DOHH2 (cell line): ENCODE measurements around the gene SPON1.

Experiments used
- H3F3A ChIP-seq: fragments of 200-600 bp; sonication (generic), shearing (Covaris generic); 2 replicates; pipeline ENCODE4 v1.6.0; 2016; ENCODE audit warnings: antibody characterized with exemption, mild to moderate bottlenecking; ENCODE audit not compliant: control insufficient read depth, insufficient read depth
- H3K27ac ChIP-seq: fragments of 200-600 bp; sonication (generic); 2 replicates; pipeline ENCODE4 v1.5.1; 2014; ENCODE audit warnings: low read depth, mild to moderate bottlenecking, low read length, moderate library complexity
- H3K27me3 ChIP-seq: fragments of 200-600 bp; sonication (generic); 2 replicates; pipeline ENCODE4 v1.6.1; 2014; ENCODE audit warnings: mild to moderate bottlenecking, low read length, mixed read lengths; ENCODE audit not compliant: control insufficient read depth
- H3K36me3 ChIP-seq: fragments of 200-600 bp; sonication (generic); 2 replicates; pipeline ENCODE4 v1.6.1; 2014; ENCODE audit warnings: mild to moderate bottlenecking, low read length, moderate library complexity, mixed read lengths; ENCODE audit not compliant: control insufficient read depth
- H3K4me1 ChIP-seq: fragments of 200-600 bp; sonication (generic); 2 replicates; pipeline ENCODE4 v1.6.1; 2014; ENCODE audit warnings: mild to moderate bottlenecking, low read length, mixed read lengths; ENCODE audit not compliant: control insufficient read depth
- H3K4me2 ChIP-seq: fragments of 200-600 bp; sonication (generic); 2 replicates; pipeline ENCODE4 v1.6.0; 2014; ENCODE audit warnings: mild to moderate bottlenecking, low read length, moderate library complexity
- H3K4me3 ChIP-seq: fragments of 200-600 bp; sonication (generic); 2 replicates; pipeline ENCODE4 v1.5.1; 2014; ENCODE audit warnings: mild to moderate bottlenecking, low read length, mixed read lengths
- H3K79me2 ChIP-seq: fragments of 200-600 bp; sonication (generic); 2 replicates; pipeline ENCODE4 v1.6.1; 2014; ENCODE audit warnings: mild to moderate bottlenecking, low read length, mixed read lengths; ENCODE audit not compliant: control insufficient read depth
- H3K9me2 ChIP-seq: fragments of 200-600 bp; sonication (generic); replicated peaks from 2 replicates; pipeline ENCODE4 v1.6.1; 2014; ENCODE audit warnings: mild to moderate bottlenecking, low read length, mixed read lengths; ENCODE audit not compliant: control insufficient read depth
- H3K9me3 ChIP-seq: fragments of 200-600 bp; sonication (generic); 2 replicates; pipeline ENCODE4 v1.6.1; 2014; ENCODE audit warnings: antibody characterized with exemption, low read length, mixed read lengths; ENCODE audit not compliant: control insufficient read depth, insufficient read depth
- H4K20me1 ChIP-seq: fragments of 200-600 bp; sonication (generic); 2 replicates; pipeline ENCODE4 v1.6.0; 2014; ENCODE audit warnings: low read depth, mild to moderate bottlenecking, antibody characterized with exemption, low read length, moderate library complexity; ENCODE audit not compliant: control insufficient read depth, insufficient read depth
- EZH2phosphoT487 ChIP-seq: fragments of 200-600 bp; sonication (generic); IDR thresholded peaks from 2 replicates; pipeline ENCODE4 v1.6.1; 2017; ENCODE audit warnings: borderline replicate concordance, mild to moderate bottlenecking, antibody characterized with exemption, low read length, moderate library complexity, mixed read lengths
- TF ChIP-seq, protein P1 (sequence below): fragments of 200-600 bp; sonication (generic); IDR thresholded peaks from one replicate; pipeline ENCODE4 v1.5.1; 2014; ENCODE audit warnings: antibody characterized with exemption, mild to moderate bottlenecking, low read depth, low read length; ENCODE audit not compliant: poor library complexity, severe bottlenecking

The SPON1 gene

DNA sequence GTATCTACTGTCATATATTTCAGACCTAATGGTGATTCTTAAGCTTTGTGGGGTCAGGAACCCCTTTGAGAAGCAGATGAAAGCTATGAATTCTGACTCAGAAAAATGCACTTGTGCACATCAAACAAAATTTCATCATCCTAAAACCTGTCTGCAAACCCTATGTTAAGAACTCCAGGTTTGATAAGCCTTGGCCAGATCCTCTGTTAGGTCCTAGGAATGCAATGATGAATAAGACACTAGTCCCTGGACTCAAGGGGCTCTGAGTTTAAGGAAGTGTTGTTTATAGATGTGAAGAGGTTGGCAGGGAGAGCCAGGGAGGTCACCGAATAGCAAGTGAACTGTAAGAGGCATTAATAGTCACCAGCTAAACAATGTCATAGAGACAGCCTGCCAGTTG, 103.2 kb downstream of the SPON1 start:
- no peaks in the 10 kb centered on the region for H3K9me2 ChIP-seq
- H3K4me2 ChIP-seq: no peak overlapping the region
- H3K4me1 ChIP-seq: no peaks in the 10 kb centered on the region
- H3K79me2 ChIP-seq: no peaks in the 10 kb centered on the region
- H3F3A ChIP-seq: no peaks in the 10 kb centered on the region
- TF ChIP-seq EZH2phosphoT487: no peak
- TF ChIP-seq, protein P1, sequence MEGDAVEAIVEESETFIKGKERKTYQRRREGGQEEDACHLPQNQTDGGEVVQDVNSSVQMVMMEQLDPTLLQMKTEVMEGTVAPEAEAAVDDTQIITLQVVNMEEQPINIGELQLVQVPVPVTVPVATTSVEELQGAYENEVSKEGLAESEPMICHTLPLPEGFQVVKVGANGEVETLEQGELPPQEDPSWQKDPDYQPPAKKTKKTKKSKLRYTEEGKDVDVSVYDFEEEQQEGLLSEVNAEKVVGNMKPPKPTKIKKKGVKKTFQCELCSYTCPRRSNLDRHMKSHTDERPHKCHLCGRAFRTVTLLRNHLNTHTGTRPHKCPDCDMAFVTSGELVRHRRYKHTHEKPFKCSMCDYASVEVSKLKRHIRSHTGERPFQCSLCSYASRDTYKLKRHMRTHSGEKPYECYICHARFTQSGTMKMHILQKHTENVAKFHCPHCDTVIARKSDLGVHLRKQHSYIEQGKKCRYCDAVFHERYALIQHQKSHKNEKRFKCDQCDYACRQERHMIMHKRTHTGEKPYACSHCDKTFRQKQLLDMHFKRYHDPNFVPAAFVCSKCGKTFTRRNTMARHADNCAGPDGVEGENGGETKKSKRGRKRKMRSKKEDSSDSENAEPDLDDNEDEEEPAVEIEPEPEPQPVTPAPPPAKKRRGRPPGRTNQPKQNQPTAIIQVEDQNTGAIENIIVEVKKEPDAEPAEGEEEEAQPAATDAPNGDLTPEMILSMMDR: no peak
- H3K27me3 ChIP-seq: peaks cover 3% of the 10 kb centered on the region
- no peaks in the 10 kb centered on the region for H3K36me3 ChIP-seq
- no peaks in the 10 kb centered on the region for H4K20me1 ChIP-seq
- H3K4me3 ChIP-seq: no peak overlapping the region
- no peak overlapping the region for H3K27ac ChIP-seq
- H3K9me3 ChIP-seq: no peaks in the 10 kb centered on the region

DNA sequence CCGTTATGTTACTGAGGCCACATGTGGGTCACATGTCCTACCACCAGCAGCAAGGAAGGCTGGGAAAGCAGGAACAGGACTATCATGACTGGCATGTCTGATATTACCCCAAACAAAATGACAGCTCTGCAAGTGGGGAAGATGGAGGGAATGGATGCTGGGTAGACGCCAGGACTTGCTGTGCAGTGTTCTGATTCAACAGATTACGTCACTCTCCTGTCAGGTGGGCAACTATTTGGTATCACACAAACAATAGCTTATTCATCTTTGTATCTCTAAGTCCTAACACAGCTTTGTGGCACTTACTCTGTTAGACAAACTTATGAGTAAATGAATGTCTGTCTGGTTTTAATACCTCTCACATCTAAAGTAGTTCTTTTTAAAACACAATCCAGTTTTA, 105.2 kb downstream of the SPON1 start:
- Histone ChIP-seq H4K20me1 (no peaks in the 10 kb centered on the region), H3K9me3 (no peaks in the 10 kb centered on the region), H3K9me2 (no peaks in the 10 kb centered on the region), H3K79me2 (no peaks in the 10 kb centered on the region), H3K4me1 (no peaks in the 10 kb centered on the region), H3K27me3 (peaks cover 3% of the 10 kb centered on the region), H3K4me3 (no peak overlapping the region), H3F3A (no peaks in the 10 kb centered on the region), H3K27ac (no peak overlapping the region), H3K4me2 (no peak overlapping the region), H3K36me3 (no peaks in the 10 kb centered on the region)
- TF ChIP-seq EZH2phosphoT487: no peak
- TF ChIP-seq, protein P1: no peak

DNA sequence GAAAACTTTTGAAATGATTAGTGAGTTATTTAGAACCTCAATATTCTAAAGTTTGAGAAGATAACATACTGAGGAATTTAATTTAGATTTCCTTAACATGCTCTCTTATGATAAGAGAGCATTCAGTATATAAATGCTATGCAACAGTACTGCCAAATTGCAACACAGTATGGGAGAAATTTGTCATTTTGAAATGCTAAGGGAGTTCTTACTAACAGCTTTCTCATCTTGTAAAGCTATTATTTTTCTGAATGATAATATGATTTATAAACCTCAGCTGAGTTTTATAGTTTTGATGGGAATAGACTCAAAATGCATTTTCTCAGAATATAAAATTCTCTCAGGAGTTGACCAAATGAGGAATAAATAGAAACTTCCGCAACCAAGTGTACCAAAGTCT, 108.4 kb downstream of the SPON1 start:
- H3K79me2 ChIP-seq: no peaks in the 10 kb centered on the region
- no peaks in the 10 kb centered on the region for H3K9me2 ChIP-seq
- H3K4me3 ChIP-seq: no peak overlapping the region
- H3F3A ChIP-seq: no peaks in the 10 kb centered on the region
- no peak overlapping the region for H3K27ac ChIP-seq
- H3K4me1 ChIP-seq: peaks cover 12% of the 10 kb centered on the region
- TF ChIP-seq EZH2phosphoT487: no peak
- TF ChIP-seq, protein P1: no peak
- H3K27me3 ChIP-seq: no peaks in the 10 kb centered on the region
- H3K9me3 ChIP-seq: no peaks in the 10 kb centered on the region
- no peak overlapping the region for H3K4me2 ChIP-seq
- no peaks in the 10 kb centered on the region for H4K20me1 ChIP-seq
- H3K36me3 ChIP-seq: no peaks in the 10 kb centered on the region
